RWPE2 (cell line): ENCODE data around the gene CD36.
"Not testable (repeated sequence)": the region's sequence is repeated elsewhere in the genome, so short reads cannot be mapped to it uniquely, and the experiment has no call there.

Experiments
- ATAC-seq: fragments of 200-7000 bp; cut with Tn5 transposase; 3 replicates; pipeline ENCODE4 v1.9.1; 2021; ENCODE audit warnings: low read depth
- DNase-seq: peaks from one replicate; pipeline ENCODE4 v3.0.0-alpha.2; 2020; ENCODE audit warnings: low spot score
- H3K27ac ChIP-seq: fragments of 450-650 bp; 2 replicates; pipeline ENCODE4 v1.5.1; 2017; ENCODE audit warnings: mild to moderate bottlenecking; ENCODE audit not compliant: poor library complexity, severe bottlenecking
- H3K27me3 ChIP-seq: fragments of 250-450 bp; sonication (Bioruptor Pico); 2 replicates; pipeline ENCODE4 v1.5.1; 2021; ENCODE audit warnings: mild to moderate bottlenecking, moderate library complexity; ENCODE audit not compliant: insufficient read depth, poor library complexity, severe bottlenecking
- H3K36me3 ChIP-seq: fragments of 250-450 bp; sonication (Bioruptor Pico); 2 replicates; pipeline ENCODE4 v1.5.1; 2020; ENCODE audit warnings: low read depth, mild to moderate bottlenecking, moderate library complexity
- H3K4me1 ChIP-seq: fragments of 250-450 bp; sonication (Bioruptor Pico); 2 replicates; pipeline ENCODE4 v1.5.1; 2021; ENCODE audit warnings: mild to moderate bottlenecking, moderate library complexity; ENCODE audit not compliant: insufficient read depth, poor library complexity, severe bottlenecking
- H3K4me3 ChIP-seq: fragments of 250-450 bp; sonication (Bioruptor Pico); 2 replicates; pipeline ENCODE4 v1.5.1; 2021; ENCODE audit warnings: mild to moderate bottlenecking, moderate library complexity; ENCODE audit not compliant: severe bottlenecking
- H3K9me3 ChIP-seq: fragments of 250-450 bp; sonication (Bioruptor Pico); 2 replicates; pipeline ENCODE4 v1.5.1; 2021; ENCODE audit warnings: mild to moderate bottlenecking, moderate library complexity; ENCODE audit not compliant: severe bottlenecking
- TF ChIP-seq, protein P1 (sequence below): fragments of 450-650 bp; IDR thresholded peaks from one replicate; pipeline ENCODE4 v1.5.1; 2017; ENCODE audit warnings: mild to moderate bottlenecking, moderate library complexity; ENCODE audit not compliant: poor library complexity, severe bottlenecking

CD36 gene

DNA sequence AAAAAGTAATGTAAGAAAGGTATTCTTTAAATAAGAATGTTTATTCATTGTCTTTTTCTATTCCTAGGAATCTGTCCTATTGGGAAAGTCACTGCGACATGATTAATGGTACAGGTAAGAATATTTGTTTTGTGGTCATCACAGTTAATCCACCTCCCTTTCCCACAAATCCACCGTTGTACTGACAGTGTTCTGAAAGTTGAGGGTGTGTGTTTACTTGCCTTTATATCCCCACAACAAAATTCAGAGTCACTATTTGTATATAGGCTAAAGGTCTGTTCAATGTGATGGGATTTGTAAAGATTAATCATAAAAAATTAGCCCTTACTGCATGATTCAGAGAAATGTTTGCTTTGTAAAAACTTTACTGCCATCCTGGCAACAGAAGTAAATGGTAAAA, 27.9 kb downstream of the CD36 start:
- no peaks in the 10 kb centered on the region for H3K27me3 ChIP-seq
- TF ChIP-seq, protein P1, sequence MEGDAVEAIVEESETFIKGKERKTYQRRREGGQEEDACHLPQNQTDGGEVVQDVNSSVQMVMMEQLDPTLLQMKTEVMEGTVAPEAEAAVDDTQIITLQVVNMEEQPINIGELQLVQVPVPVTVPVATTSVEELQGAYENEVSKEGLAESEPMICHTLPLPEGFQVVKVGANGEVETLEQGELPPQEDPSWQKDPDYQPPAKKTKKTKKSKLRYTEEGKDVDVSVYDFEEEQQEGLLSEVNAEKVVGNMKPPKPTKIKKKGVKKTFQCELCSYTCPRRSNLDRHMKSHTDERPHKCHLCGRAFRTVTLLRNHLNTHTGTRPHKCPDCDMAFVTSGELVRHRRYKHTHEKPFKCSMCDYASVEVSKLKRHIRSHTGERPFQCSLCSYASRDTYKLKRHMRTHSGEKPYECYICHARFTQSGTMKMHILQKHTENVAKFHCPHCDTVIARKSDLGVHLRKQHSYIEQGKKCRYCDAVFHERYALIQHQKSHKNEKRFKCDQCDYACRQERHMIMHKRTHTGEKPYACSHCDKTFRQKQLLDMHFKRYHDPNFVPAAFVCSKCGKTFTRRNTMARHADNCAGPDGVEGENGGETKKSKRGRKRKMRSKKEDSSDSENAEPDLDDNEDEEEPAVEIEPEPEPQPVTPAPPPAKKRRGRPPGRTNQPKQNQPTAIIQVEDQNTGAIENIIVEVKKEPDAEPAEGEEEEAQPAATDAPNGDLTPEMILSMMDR = no peak
- no peaks in the 10 kb centered on the region for H3K36me3 ChIP-seq
- no peaks in the 10 kb centered on the region for H3K9me3 ChIP-seq
- ATAC-seq (peak; percentile 78), DNase-seq (no peak)
- H3K4me1 ChIP-seq = peaks cover 20% of the 10 kb centered on the region
- peak overlapping the region; percentile 31 for H3K27ac ChIP-seq
- H3K4me3 ChIP-seq = no peak overlapping the region

DNA sequence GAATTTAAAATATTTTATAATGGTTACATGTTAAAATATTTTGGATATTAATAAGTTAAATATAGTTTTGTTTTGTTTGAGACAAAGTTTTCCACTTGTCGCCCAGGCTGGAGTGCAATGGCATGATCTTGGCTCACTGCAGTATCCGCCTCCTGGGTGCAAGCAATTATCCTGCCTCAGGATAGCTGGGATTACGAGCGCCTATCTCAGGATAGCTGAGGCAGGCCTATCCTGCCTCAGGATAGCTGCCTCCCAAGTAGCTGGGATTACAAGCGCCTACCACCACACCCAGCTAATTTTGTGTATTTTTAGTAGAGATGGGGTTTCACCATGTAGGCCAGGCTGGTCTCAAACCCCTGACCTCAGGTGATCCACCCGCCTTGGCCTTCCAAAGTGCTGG, 30.9 kb downstream of the CD36 start:
- peaks cover 21% of the 10 kb centered on the region for H3K4me1 ChIP-seq
- H3K9me3 ChIP-seq, H3K36me3 ChIP-seq, H3K4me3 ChIP-seq, H3K27ac ChIP-seq, ATAC-seq, H3K27me3 ChIP-seq, DNase-seq: not testable (repeated sequence)

DNA sequence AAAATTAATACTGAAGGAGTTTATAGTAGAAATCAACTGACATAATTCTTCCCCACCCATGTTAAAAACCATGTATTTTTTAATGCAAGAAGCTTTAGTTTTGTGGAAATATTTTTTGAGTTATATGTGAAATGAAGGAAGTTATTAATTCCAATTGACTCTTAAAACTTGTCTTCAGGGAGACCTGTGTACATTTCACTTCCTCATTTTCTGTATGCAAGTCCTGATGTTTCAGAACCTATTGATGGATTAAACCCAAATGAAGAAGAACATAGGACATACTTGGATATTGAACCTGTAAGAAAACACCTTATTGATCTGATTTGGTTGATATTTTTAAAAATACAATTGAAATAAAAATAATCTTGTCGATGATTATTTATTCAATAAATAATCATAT, 33.3 kb downstream of the CD36 start:
- Histone ChIP-seq H3K9me3 (no peaks in the 10 kb centered on the region), H3K27me3 (no peaks in the 10 kb centered on the region), H3K4me3 (no peak overlapping the region), H3K27ac (no peak overlapping the region), H3K4me1 (peaks cover 24% of the 10 kb centered on the region), H3K36me3 (no peaks in the 10 kb centered on the region)
- DNase-seq = no peak
- TF ChIP-seq, protein P1 = no peak
- ATAC-seq = no peak

DNA sequence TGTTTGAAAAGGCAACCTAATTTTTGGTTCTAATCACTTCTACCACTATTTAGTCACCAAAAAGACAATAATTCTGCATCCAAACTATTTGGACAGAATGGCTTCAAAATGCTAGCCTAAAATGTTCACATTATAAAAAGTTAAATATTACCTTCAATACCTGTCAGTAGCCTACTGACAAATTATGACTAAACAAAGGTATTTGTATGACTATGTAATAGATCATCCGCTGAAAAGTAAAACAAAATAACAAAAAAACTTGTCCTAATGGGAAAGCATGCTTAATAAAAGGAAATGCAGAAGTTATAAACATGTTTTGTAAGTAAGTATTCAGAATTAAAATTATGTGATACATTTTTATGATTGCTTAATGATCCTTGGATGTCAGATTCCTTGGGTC, 36.6 kb downstream of the CD36 start:
- DNase-seq (no peak), ATAC-seq (peak; percentile 61; the same call in 2 of the 3 replicates)
- TF ChIP-seq, protein P1 = no peak
- Histone ChIP-seq H3K36me3 (no peaks in the 10 kb centered on the region), H3K27me3 (no peaks in the 10 kb centered on the region), H3K27ac (no peak overlapping the region), H3K9me3 (no peaks in the 10 kb centered on the region), H3K4me3 (no peak overlapping the region), H3K4me1 (peaks cover 32% of the 10 kb centered on the region)

DNA sequence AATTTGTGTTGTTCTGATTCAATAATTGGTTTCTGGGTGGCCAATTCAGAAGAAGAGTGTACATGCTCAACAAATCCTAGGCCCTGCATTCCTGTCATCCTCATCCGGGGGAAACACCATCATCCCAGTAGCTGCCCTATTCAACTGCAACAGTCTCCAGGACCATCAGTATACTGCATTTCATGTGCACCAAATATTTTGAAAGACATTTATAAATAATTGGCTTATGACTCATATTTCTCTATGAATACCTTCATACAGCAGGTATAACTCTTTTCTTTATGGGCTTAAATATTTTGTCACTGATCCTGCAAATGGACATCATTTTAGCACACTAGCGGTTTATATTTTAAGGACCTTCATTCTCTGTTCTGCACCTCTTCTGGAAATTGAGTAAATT, 38.0 kb downstream of the CD36 start:
- TF ChIP-seq, protein P1 = no peak

More for the DNA sequence above, 38.0 kb downstream of the CD36 start:
- no peaks in the 10 kb centered on the region for H3K9me3 ChIP-seq
- H3K36me3 ChIP-seq = no peaks in the 10 kb centered on the region
- peaks cover 32% of the 10 kb centered on the region for H3K4me1 ChIP-seq
- no peaks in the 10 kb centered on the region for H3K27me3 ChIP-seq
- no peak overlapping the region for H3K4me3 ChIP-seq
- DNase-seq (no peak), ATAC-seq (peak; percentile 77)
- no peak overlapping the region for H3K27ac ChIP-seq
